ENCODE results near the gene CD34. TPM values are rescaled to one million over a fixed set of nuclear protein-coding genes. Genes with fewer than 3 reads are reported as not detected.

The CD34 gene
- polyA plus RNA-seq, 1 donor from 2014 or later, result not detected

- no peaks in the 10 kb centered on the region for H3K27me3 ChIP-seq (ENCODE audit: insufficient read depth, low read depth, low read length)
- H3K9me2 ChIP-seq (ENCODE audit: insufficient read depth, low read length), result no peaks in the 10 kb centered on the region
- no peaks in the 10 kb centered on the region for H3K79me2 ChIP-seq (replicated peaks; ENCODE audit: insufficient read depth, low read length)
- H3K9me3 ChIP-seq (ENCODE audit: low read length), result no peaks in the 10 kb centered on the region
- H3K4me3 ChIP-seq (ENCODE audit: low read length), result no peak overlapping the region
- no peak overlapping the region for H3K27ac ChIP-seq (ENCODE audit: low read length)
- TF ChIP-seq EZH2 (IDR thresholded peaks at IDR 0.05; ENCODE audit: borderline replicate concordance, insufficient read depth, low read length, poor library complexity, severe bottlenecking) (no peak), REST (IDR thresholded peaks at IDR 0.05; ENCODE audit: borderline replicate concordance) (no peak), TAF1 (IDR thresholded peaks at IDR 0.05; ENCODE audit: low read depth) (no peak), MXI1 (conservative IDR thresholded peaks at IDR 0.05; ENCODE audit: poor library complexity, severe bottlenecking) (no peak)
- H3K4me2 ChIP-seq (ENCODE audit: low read length), result no peak overlapping the region
- H4K20me1 ChIP-seq (ENCODE audit: insufficient read depth), result no peaks in the 10 kb centered on the region
- no peaks in the 10 kb centered on the region for H3F3A ChIP-seq (ENCODE audit: insufficient read depth, low read length, poor library complexity, severe bottlenecking)
- no peak overlapping the region for H2AFZ ChIP-seq (ENCODE audit: low read depth, low read length)
- no peaks in the 10 kb centered on the region for H3K36me3 ChIP-seq (ENCODE audit: insufficient read depth, low read length)
- H3K9ac ChIP-seq (ENCODE audit: low read length), result no peak overlapping the region
These were observed 78.1 kb downstream of the CD34 start for GRCh38 chr1:207832796-207833195.

GRCh38 chr1:207831517-207832327, 79.2 kb downstream of the CD34 start:
- no peaks in the 10 kb centered on the region for H3F3A ChIP-seq (ENCODE audit: insufficient read depth, low read length, poor library complexity, severe bottlenecking)
- H3K36me3 ChIP-seq (ENCODE audit: insufficient read depth, low read length), result no peaks in the 10 kb centered on the region
- H3K9me3 ChIP-seq (ENCODE audit: low read length), result no peaks in the 10 kb centered on the region
- no peaks in the 10 kb centered on the region for H3K27me3 ChIP-seq (ENCODE audit: insufficient read depth, low read depth, low read length)
- no peaks in the 10 kb centered on the region for H3K79me2 ChIP-seq (replicated peaks; ENCODE audit: insufficient read depth, low read length)
- H3K4me2 ChIP-seq (ENCODE audit: low read length), result no peak overlapping the region
- H3K9me2 ChIP-seq (ENCODE audit: insufficient read depth, low read length), result no peaks in the 10 kb centered on the region
- H4K20me1 ChIP-seq (ENCODE audit: insufficient read depth), result no peaks in the 10 kb centered on the region
- H3K27ac ChIP-seq (ENCODE audit: low read length), result no peak overlapping the region
- H3K4me3 ChIP-seq (ENCODE audit: low read length), result no peak overlapping the region
- no peak overlapping the region for H3K9ac ChIP-seq (ENCODE audit: low read length)
- no peak overlapping the region for H2AFZ ChIP-seq (ENCODE audit: low read depth, low read length)
- TF ChIP-seq EZH2 (IDR thresholded peaks at IDR 0.05; ENCODE audit: borderline replicate concordance, insufficient read depth, low read length, poor library complexity, severe bottlenecking) (no peak), TAF1 (IDR thresholded peaks at IDR 0.05; ENCODE audit: low read depth) (no peak), RAD21 (conservative IDR thresholded peaks at IDR 0.05) (no peak), POLR2AphosphoS5 (IDR thresholded peaks at IDR 0.05) (no peak), EP300 (conservative IDR thresholded peaks at IDR 0.05; ENCODE audit: poor library complexity, severe bottlenecking) (no peak), REST (IDR thresholded peaks at IDR 0.05; ENCODE audit: borderline replicate concordance) (no peak), CTCF (IDR thresholded peaks at IDR 0.05; ENCODE audit: poor library complexity, severe bottlenecking) (no peak), MXI1 (conservative IDR thresholded peaks at IDR 0.05; ENCODE audit: poor library complexity, severe bottlenecking) (no peak), SMC3 (conservative IDR thresholded peaks at IDR 0.05; ENCODE audit: poor library complexity) (no peak)

Data from neural cell (in vitro differentiated cells).